SIG-M5 treated with dmso at 0.1 percent for 504 hours (cell line): ENCODE measurements around the gene ATG4B.
A peak's percentile ranks its signal among the peaks of the same experiment; 100 is the strongest.

Experiments
- DNase-seq: peaks from one replicate; lab custom pipeline; 2025; ENCODE audit not compliant: unreplicated experiment; lab: John Stamatoyannopoulos, UW

The ATG4B gene

DNA sequence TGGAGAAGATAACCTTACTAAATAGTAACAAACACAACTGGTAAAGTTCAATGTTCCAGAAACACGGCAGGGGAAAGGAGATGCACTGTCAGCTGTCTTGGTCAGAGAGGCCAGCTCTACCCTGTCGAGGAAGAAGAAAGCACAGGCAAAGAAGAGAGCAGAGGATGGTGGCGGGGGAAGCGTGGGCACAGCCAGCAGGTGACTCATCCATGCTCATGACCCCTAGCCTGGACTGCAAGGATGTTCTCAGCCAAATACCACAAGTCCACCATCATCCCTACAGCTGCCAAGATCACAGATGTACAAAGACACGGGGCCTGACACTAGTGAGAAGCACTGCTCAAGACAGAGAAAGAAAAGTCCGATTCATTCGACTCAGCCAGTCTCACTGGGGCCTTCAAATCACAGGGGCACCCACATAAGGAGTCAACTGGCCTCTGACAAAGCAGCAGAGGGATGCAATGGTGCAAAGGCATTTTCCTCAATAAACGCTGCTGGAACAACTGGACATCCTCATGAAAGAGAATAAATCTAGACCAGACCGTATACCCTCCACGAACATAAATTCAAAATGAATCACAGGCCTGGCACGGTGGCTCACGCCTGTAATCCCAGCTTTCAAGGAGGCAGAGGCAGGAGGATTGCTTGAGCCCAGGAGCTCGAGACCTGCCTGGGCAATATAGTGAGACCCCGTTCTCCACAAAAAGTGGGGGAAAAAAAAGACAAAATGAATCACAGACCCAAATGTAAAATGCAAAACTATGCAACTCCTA is 43.5 kb downstream of the ATG4B start:
- DNase-seq = no peak

DNA sequence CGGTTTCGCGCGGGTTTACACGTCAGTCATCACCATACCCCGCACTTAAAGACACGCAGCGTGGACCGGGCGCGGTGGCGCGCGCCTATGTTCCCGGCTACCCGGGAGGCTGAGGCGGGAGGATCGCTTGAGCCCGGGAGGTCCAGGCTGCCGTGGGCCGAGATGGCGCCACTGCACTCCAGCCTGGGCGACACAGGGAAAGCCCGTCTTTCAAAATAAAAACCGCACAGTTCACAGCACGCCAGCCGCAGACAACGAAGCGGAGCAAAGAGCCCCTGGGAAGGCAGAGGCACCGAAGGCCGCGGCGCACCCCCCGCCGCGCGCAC is 48.8 kb downstream of the ATG4B start:
- no peak for DNase-seq

GRCh38 chr2:241686650-241687425 is 49.3 kb downstream of the ATG4B start, which contains the start of gene DTYMK:
DTYMK (minus strand) TSS chr2:241686815; CDS start chr2:241686783, 32 bp downstream.
- DNase-seq = peak; percentile 95

DNA sequence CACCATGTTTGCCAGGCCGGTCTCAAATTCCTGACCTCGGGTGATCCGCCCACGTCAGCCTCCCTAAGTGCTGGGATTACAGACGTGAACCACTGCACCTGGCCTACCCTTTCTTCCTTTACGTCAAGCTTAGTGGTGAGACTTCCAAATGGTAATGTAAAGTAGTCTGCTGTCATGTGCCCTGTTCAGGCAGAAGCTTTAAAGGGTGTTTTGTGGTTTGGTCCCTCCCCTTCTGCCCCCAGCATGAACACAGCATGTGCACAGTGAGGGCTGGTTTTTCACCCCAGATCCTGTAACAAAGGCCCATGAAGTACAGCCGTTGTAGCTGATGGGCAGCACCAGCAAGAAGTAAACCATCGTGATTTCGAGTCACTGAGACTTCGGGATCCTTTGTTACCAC is 51.8 kb downstream of the ATG4B start:
- DNase-seq = peak; percentile 30

- no peak for DNase-seq
Measured at GRCh38 chr2:241690202-241690717, 52.8 kb downstream of the ATG4B start.

DNA sequence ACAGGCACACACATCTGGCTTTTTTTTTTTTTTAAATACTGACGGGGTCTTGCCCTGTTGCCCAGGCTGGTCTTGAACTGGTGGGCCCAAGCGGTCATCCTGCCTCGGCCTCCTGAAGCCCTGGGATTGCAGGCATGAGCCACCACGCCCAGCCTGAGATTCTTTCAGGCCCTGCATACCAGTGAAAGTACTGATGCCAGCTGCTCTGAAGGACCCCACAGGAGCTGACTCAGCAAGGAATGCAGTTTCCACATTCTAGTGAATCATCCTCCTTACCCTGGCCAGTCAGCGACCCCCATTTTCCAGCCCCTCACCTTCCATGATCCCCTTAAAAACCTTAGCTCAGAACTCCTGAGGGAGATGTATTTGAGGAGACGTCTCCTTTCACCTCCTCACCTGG is 55.0 kb downstream of the ATG4B start:
- DNase-seq = no peak

DNA sequence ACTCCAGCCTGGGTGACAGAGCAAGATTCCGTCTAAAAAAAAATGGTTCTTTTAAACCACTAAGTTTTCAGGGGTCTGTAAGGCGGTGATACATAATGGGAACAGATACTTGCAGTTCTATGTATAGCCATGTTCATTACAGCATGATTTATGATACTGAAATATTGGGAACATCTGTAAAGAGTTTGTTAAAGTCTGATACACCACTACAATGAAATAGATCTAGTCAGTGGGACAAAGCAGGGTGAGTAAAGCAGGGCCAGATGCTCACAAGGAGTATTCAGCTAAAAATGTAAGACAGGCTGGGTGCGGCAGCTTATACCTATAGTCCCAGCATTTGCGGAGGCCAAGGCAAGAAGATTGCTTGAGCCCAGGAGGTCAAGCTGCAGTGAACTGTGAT is 58.2 kb downstream of the ATG4B start:
- no peak for DNase-seq

- peak; percentile 89 for DNase-seq
Measured at GRCh38 chr2:241701149-241701398, 63.6 kb downstream of the ATG4B start.

DNA sequence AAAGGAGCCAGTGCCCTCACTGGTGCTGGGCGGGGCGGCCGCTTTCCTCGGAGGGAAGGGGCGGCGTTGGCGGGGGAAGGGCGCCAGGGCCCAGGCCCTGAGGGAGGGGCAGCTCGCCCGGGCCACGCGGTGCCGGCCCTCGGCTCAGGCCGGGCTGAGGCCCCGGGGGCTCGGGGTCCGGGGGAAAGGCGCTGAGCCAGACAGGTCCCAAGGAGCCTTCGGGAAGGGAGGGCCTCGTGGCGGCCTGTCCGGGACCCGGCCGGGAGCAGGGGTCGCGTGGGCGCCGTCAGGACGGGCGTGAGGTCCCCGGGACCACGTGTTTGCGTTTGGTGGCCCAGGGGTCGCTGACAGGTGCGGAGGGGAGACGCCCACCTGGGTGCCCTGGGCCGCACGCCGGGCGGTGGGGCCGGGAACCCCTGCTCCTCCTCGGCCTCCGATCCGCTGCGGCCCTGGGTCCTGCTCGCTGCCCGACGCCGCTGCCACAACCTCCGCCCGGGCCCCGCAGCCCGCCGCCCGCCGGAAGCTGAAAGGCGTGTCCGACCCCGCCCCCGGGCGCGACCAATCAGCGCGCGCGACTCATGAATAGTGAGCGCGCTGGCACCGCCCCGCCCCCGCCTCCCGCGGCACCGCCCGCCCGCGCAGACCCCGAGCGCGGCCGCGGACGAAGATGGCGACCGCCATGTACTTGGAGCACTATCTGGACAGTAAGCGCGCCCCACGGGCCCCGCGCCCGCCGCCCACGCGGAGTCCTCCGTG is 64.1 kb downstream of the ATG4B start, which contains the start of gene ING5:
TSS of gene ING5 (plus strand) at position 641 of the 756 bp plus-strand sequence. CDS start at position 668, 27 bp downstream.
- peak; percentile 85 for DNase-seq

DNA sequence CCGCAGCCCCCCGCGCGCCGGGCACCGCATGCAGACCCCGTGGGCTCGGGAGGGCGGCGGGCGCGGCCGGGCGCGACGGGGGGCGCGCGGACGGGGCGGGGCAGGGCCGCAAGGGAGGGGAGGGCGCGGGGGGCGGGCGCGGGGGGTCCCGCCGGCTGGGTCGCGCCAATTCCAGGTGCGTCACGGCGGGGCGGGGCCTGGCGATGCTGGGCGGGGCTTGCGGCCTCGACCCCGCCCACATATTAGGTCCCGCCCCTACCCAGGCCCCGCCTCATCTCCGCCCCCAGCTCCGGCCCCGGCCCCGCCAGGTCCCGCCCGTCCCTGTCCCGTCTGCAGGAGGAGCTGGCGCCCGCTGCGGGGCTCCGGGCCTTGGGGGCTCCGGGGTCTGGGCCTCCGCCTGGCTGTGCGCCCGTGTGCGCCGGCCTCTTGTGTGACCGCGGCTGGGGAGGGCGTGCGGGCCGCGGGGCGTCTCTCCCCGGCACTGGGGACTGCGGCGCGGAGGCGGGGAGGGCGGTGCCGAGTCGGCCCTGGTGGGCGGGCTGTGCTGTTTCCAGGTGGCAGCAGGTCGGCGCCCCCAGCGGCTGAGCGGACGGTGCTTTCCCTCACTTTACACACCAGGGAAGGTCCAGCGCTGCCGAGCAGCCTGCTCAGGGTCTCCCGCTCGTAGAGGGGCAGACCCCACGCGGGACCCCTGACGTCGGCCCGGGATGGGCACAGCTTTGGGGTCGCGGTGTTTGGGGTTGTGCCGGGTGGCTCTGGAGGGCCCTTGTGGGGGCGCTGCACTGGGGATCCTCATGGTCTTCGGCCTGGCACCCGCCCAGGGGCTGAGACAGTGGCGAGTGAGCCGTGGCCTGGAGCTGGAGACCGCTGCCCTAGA is 64.9 kb downstream of the ATG4B start:
- DNase-seq = peak; percentile 73

- DNase-seq = no peak
Measured at GRCh38 chr2:241703032-241703604, 65.6 kb downstream of the ATG4B start.

GRCh38 chr2:241706537-241706936 is 69.0 kb downstream of the ATG4B start:
- no peak for DNase-seq

DNA sequence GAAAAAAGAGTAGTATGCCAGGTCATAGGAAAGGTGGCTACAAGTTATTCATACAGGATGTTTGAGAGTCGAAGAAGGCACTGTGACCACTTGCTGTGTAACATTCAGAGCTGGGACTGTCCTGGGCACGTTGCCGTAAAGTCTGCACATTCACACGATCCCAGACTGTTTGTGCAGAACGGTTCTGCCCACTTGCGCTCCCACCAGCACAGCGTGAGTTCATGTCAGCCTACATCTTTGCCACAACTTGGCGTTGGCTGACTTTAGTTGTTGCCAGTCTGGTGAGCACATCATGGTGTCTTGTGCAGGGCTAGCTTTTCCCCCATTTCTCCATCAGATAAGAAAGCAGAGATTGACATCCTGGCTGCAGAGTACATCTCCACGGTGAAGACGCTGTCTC is 71.4 kb downstream of the ATG4B start:
- no peak for DNase-seq

DNA sequence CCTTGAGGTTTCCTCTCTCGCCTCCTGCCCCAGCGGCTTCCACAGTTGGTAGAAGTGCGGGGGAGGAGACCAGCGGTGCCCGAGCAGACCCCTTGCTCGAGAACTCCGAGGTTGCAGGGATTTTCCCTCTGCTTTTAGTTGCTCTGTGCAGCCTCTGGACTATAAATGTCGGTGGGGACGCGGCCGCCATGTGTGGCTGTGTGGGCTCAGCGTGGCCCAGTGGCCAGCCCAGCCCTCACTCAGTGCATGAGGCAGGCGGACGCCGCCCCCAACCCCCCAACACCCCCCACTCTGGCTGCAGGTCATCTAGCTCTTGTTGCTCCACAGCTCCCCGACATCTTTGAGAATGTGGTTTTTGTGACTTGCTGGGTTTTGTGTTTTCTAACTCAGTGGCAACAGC is 81.6 kb downstream of the ATG4B start:
- no peak for DNase-seq

- DNase-seq = no peak
Measured at GRCh38 chr2:241720099-241720498, 82.6 kb downstream of the ATG4B start.

- DNase-seq = no peak
Measured at GRCh38 chr2:241720560-241720959, 83.1 kb downstream of the ATG4B start.

- no peak for DNase-seq
Measured at GRCh38 chr2:241721852-241722251, 84.4 kb downstream of the ATG4B start.

- no peak for DNase-seq
Measured at GRCh38 chr2:241722896-241723454, 85.5 kb downstream of the ATG4B start.
